Measurements from ENCODE around the gene WNT6.
A peak's percentile ranks its signal among the peaks of the same experiment; 100 is the strongest.

Gene WNT6

DNA sequence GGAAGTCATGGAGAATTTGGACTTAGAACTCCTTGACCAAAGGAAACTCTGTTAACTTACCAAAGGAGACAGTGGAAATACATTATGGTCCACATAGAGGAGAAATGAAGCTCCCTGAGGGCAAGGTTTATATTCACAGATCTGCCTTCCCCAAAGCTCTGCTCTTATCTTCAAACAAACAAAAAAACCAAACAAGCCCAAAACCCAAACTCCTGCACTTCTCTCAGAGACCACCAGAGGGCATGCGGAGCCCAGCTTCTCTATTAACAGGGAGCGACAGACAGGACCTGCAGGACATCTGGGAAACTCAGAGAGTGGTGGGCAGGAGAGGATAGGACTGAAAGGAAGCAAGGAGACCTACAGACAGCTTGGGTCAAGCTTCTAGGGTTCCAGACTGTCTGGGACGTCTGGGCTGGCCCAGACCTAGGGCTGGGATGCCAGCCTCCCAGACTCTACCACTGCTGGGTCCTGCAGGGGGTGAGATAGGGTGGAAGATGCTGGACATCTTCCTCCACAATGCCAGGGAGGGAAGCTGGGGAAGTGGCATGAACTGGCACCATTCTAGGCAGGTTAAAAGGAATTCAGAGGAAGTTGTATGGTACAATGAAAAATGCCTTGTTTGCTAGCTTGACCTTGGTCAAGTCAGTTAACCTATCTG is 17.1 kb downstream of the WNT6 start:
- DNase-seq (ENCODE audit: low read depth, low spot score): peak; percentile 71
- in situ Hi-C loops (cut with HindIII; ENCODE audit: low sequenced_read_pairs): no loop called here
- TF ChIP-seq, protein P1, sequence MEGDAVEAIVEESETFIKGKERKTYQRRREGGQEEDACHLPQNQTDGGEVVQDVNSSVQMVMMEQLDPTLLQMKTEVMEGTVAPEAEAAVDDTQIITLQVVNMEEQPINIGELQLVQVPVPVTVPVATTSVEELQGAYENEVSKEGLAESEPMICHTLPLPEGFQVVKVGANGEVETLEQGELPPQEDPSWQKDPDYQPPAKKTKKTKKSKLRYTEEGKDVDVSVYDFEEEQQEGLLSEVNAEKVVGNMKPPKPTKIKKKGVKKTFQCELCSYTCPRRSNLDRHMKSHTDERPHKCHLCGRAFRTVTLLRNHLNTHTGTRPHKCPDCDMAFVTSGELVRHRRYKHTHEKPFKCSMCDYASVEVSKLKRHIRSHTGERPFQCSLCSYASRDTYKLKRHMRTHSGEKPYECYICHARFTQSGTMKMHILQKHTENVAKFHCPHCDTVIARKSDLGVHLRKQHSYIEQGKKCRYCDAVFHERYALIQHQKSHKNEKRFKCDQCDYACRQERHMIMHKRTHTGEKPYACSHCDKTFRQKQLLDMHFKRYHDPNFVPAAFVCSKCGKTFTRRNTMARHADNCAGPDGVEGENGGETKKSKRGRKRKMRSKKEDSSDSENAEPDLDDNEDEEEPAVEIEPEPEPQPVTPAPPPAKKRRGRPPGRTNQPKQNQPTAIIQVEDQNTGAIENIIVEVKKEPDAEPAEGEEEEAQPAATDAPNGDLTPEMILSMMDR (IDR thresholded peaks at IDR 0.05; ENCODE audit: low read depth, low read length): peak; percentile 96
- H3K4me3 ChIP-seq (ENCODE audit: low read depth, low read length): no peak overlapping the region

DNA sequence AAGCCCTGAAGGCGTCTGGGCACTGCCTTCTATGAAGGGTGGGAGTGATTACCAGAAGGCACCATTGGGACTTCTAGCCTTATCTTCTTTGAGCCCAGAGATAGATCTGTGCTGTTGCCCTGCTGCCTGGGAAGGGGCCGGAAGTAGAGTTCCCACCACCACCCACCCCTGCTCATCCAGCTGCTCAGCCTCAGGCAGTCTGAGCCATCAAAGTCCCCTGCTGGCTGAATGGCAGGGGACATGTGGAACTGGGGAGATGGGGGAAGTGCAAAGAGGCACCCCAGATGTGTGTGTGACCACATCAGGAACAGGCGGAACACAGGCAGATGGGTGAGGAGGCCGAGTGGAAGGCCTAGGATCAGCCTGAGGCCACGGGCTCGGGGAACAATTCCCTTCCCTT is 17.7 kb downstream of the WNT6 start:
- in situ Hi-C loops (cut with HindIII; ENCODE audit: low sequenced_read_pairs): no loop called here
- DNase-seq (ENCODE audit: low read depth, low spot score): no peak
- TF ChIP-seq, protein P1 (IDR thresholded peaks at IDR 0.05; ENCODE audit: low read depth, low read length): no peak
- no peak overlapping the region for H3K4me3 ChIP-seq (ENCODE audit: low read depth, low read length)

DNA sequence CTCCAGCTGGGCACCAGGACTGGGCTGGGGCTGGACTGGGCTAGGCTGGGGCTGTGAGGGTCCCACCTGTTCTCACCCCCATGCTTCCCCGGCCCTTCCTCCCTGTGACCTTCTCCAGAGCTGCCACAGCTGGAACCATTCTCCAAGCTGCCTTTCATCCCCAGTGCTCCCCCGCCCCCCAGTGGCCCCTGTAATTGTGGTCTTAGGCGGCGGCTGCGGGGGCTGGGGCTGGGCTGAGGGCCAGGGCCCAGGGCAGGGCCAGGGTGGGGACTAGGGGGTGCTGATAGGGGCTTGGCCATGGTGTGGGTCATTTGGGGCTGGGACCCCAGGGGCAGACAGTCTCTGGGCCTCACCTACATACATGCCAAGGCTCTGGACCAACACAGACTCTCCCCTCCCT is 18.3 kb downstream of the WNT6 start:
- no peak for DNase-seq (ENCODE audit: low read depth, low spot score)
- in situ Hi-C loops (cut with HindIII; ENCODE audit: low sequenced_read_pairs): no loop called here

GRCh38 chr2:218878486-218878885 is 18.9 kb downstream of the WNT6 start:
- TF ChIP-seq, protein P1 (IDR thresholded peaks at IDR 0.05; ENCODE audit: low read depth, low read length): no peak
- H3K4me3 ChIP-seq (ENCODE audit: low read depth, low read length): no peak overlapping the region
- in situ Hi-C loops (cut with HindIII; ENCODE audit: low sequenced_read_pairs): no loop called here
- DNase-seq (ENCODE audit: low read depth, low spot score): no peak

More for the DNA sequence above, 18.3 kb downstream of the WNT6 start:
- H3K4me3 ChIP-seq (ENCODE audit: low read depth, low read length): no peak overlapping the region
- TF ChIP-seq, protein P1 (IDR thresholded peaks at IDR 0.05; ENCODE audit: low read depth, low read length): no peak

GRCh38 chr2:218878926-218879761 is 19.5 kb downstream of the WNT6 start:
- in situ Hi-C loops (cut with HindIII; ENCODE audit: low sequenced_read_pairs): no loop called here
- TF ChIP-seq, protein P1 (IDR thresholded peaks at IDR 0.05; ENCODE audit: low read depth, low read length): no peak
- H3K4me3 ChIP-seq (ENCODE audit: low read depth, low read length): no peak overlapping the region
- no peak for DNase-seq (ENCODE audit: low read depth, low spot score)

DNA sequence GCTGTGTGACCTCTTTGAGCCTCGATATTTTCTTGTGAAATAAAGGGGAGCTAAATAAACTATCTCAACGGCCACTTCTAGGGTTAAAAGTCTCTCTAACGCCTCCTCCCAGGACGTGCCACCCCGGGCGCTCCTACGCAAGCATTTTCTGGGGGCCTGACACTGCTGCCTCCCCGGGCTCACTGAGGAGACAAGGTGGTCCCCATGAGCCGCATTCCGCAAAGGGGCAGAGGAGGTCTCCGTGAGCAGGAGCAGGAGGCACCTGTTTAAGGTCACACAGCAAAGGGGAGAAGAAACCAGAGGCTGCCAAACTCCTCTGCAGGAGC is 20.1 kb downstream of the WNT6 start:
- TF ChIP-seq, protein P1 (IDR thresholded peaks at IDR 0.05; ENCODE audit: low read depth, low read length): no peak
- in situ Hi-C loops (cut with HindIII; ENCODE audit: low sequenced_read_pairs): no loop called here
- no peak for DNase-seq (ENCODE audit: low read depth, low spot score)
- H3K4me3 ChIP-seq (ENCODE audit: low read depth, low read length): no peak overlapping the region

All from astrocyte of the spinal cord (primary cell).